ENCODE measurements around the gene BCL2L1.
"Not testable (repeated sequence)": the region's sequence is repeated elsewhere in the genome, so short reads cannot be mapped to it uniquely, and the experiment has no call there.

Gene BCL2L1

GRCh38 chr20:31630187-31630790, 92.4 kb downstream of the BCL2L1 start:
- ATAC-seq, result no peak
- TF ChIP-seq ESRRG (CRISPR knock-in tag; IDR thresholded peaks at IDR 0.05) (no peak), ZFP30 (CRISPR knock-in tag; IDR thresholded peaks at IDR 0.05) (no peak), TOX (CRISPR knock-in tag; IDR thresholded peaks at IDR 0.05; ENCODE audit: borderline replicate concordance) (no peak), ZC3H10 (CRISPR knock-in tag; IDR thresholded peaks at IDR 0.05) (no peak), CSRNP3 (CRISPR knock-in tag; IDR thresholded peaks at IDR 0.05) (no peak), GLIS3 (CRISPR knock-in tag; IDR thresholded peaks at IDR 0.05) (no peak), ZFP3 (CRISPR knock-in tag; IDR thresholded peaks at IDR 0.05) (no peak), ARNTL (CRISPR knock-in tag; IDR thresholded peaks at IDR 0.05; ENCODE audit: borderline replicate concordance, low read depth) (no peak), TSHZ2 (CRISPR knock-in tag; IDR thresholded peaks at IDR 0.05) (no peak), ZNF8 (CRISPR knock-in tag; IDR thresholded peaks at IDR 0.05) (no peak), RARB (CRISPR knock-in tag; IDR thresholded peaks at IDR 0.05) (no peak), CREB5 (CRISPR knock-in tag; IDR thresholded peaks at IDR 0.05; ENCODE audit: low read depth) (no peak), OSR1 (CRISPR knock-in tag; IDR thresholded peaks at IDR 0.05) (no peak), CSDC2 (CRISPR knock-in tag; IDR thresholded peaks at IDR 0.05) (no peak)

- not testable (repeated sequence) for ATAC-seq
- TF ChIP-seq ZNF8 (CRISPR knock-in tag; IDR thresholded peaks at IDR 0.05), result peak; percentile 54; the same call in 1 of the 2 replicates
These were observed 94.6 kb downstream of the BCL2L1 start for GRCh38 chr20:31628057-31628456.

- ATAC-seq, result not testable (repeated sequence)
These were observed 96.1 kb downstream of the BCL2L1 start for GRCh38 chr20:31626534-31626933.

- not testable (repeated sequence) for ATAC-seq
These were observed 99.6 kb downstream of the BCL2L1 start for GRCh38 chr20:31623123-31623505.

- ATAC-seq, result no peak
These were observed 102.4 kb downstream of the BCL2L1 start for GRCh38 chr20:31620246-31620645.

More at GRCh38 chr20:31620246-31620645, 102.4 kb downstream of the BCL2L1 start:
- TF ChIP-seq RARB (CRISPR knock-in tag; IDR thresholded peaks at IDR 0.05), result no peak
- TF ChIP-seq PPARA (CRISPR knock-in tag; IDR thresholded peaks at IDR 0.05; ENCODE audit: borderline replicate concordance), result no peak
- no peak for TF ChIP-seq ESRRG (CRISPR knock-in tag; IDR thresholded peaks at IDR 0.05)
- no peak for TF ChIP-seq TCF4 (CRISPR knock-in tag; IDR thresholded peaks at IDR 0.05; ENCODE audit: borderline replicate concordance)
- TF ChIP-seq OSR1 (CRISPR knock-in tag; IDR thresholded peaks at IDR 0.05), result no peak
- no peak for TF ChIP-seq TSHZ2 (CRISPR knock-in tag; IDR thresholded peaks at IDR 0.05)
- TF ChIP-seq ARNTL (CRISPR knock-in tag; IDR thresholded peaks at IDR 0.05; ENCODE audit: borderline replicate concordance, low read depth), result no peak
- no peak for TF ChIP-seq ZNF70 (CRISPR knock-in tag; IDR thresholded peaks at IDR 0.05)

Data from SK-N-SH treated with all-trans-retinoic acid at 6 μM for 48 hours (cell line).